Measurements from ENCODE around the gene SOX6.

- TF ChIP-seq CTCF (IDR thresholded peaks at IDR 0.05; ENCODE audit: low read length) (no peak), EZH2phosphoT487 (IDR thresholded peaks at IDR 0.05; ENCODE audit: low read length) (no peak)
Observed at GRCh38 chr11:16395601-16396000, 39.3 kb upstream of the SOX6 start.

All from MM.1S (cell line).